Activated CD8-positive, alpha-beta T cell treated with anti-CD3 and anti-CD28 coated beads for 36 hours (primary cell): Measurements from ENCODE around the gene ZNF689. TPM values are rescaled to one million over a fixed set of nuclear protein-coding genes. Genes with fewer than 3 reads are reported as not detected.

Source experiments
- ATAC-seq: fragments of 200-7000 bp; cut with Tn5 transposase; one replicate; pipeline ENCODE4 v1.10.0; 2021; ENCODE audit warnings: mild to moderate bottlenecking, moderate library complexity
- CTCF ChIA-PET: fragments of 350-600 bp; sonication (Branson Sonifier 250); formaldehyde crosslinking; loops from one replicate; lab custom pipeline; 2021; ENCODE audit warnings: antibody characterized with exemption; lab: Charles Lee
- POLR2A ChIA-PET: fragments of 350-600 bp; sonication (Branson Sonifier 250); formaldehyde crosslinking; loops from one replicate; lab custom pipeline; 2021; ENCODE audit warnings: antibody characterized with exemption; lab: Charles Lee
- DNase-seq: peaks from one replicate; pipeline ENCODE4 v3.0.0-alpha.2; 2020
- H3K27ac Mint-ChIP-seq: one replicate; pipeline ENCODE4 v1.8.0; 2021; ENCODE audit warnings: mild to moderate bottlenecking, mixed read lengths
- H3K27me3 Mint-ChIP-seq: one replicate; pipeline ENCODE4 v1.8.0; 2021; ENCODE audit warnings: mixed read lengths
- H3K36me3 Mint-ChIP-seq: one replicate; pipeline ENCODE4 v1.8.0; 2021; ENCODE audit warnings: low read depth, mixed read lengths
- H3K4me1 Mint-ChIP-seq: one replicate; pipeline ENCODE4 v1.8.0; 2021; ENCODE audit warnings: low read depth, mixed read lengths
- H3K4me3 Mint-ChIP-seq: one replicate; pipeline ENCODE4 v1.8.0; 2021; ENCODE audit warnings: mild to moderate bottlenecking, moderate library complexity, mixed read lengths
- H3K9me3 Mint-ChIP-seq: one replicate; pipeline ENCODE4 v1.8.0; 2021; ENCODE audit warnings: mixed read lengths
- intact Hi-C: fragments of 100-400 bp; cut with micrococcal nuclease; formaldehyde crosslinking; loops from one replicate; pipeline ENCODE4 v1.10.0; 2022
- total RNA-seq, 2 experiments: library from RNA; stranded (reverse); gene quantifications; one replicate each; pipeline ENCODE4 v1.2.3, GENCODE V29; 2021
- TF ChIP-seq, protein P1 (sequence below): fragments of 200-600 bp; IDR thresholded peaks from one replicate; pipeline ENCODE4 v1.8.0; 2022; ENCODE audit warnings: antibody characterized with exemption, mild to moderate bottlenecking

ZNF689 gene
- total RNA-seq, 2 experiments from 2014 or later, result 9.8 to 11.3 TPM

DNA sequence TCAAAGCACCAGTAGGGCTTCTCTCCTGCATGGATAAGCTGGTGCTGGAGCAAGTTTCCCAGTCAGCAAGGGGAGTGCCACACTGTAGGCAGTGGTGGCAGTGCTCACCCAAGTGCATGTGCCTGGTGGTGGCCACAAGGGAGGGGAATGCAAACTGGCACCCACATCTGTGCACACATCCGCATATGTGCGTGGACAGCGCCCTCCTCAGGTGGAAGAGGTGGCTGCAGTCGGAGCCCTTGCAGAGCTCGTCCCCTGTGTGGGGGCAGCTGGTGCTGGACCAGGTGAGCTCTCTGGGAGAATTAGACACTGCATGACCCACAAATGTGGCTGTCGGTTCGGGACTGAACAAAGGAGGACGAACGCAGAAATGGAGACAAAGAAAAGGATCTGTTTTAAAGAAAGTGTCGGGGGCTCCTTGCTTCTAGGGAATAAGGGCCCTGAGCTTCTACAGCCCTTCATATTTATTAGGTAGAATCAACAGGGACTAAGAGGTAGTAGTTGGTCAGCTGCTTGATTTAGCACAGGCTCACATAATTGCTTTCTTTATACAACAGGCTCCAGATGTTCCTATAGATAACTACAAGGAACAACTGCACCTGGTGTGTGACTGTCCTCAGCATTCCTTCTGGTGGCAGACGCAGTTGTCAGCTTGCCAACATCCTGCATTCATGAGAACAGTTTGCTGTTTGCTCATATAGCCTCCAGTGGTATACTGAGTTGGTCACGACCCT lies 5.3 kb upstream of the ZNF689 start:
- peak; percentile 90 for ATAC-seq
- POLR2A ChIA-PET, result interaction anchor here (0.6 to 1.8 kb wide), 9 partner anchors 22 to 233 kb away, joined by 3 to 4 read pairs (median 3); partner anchors contain the start of genes DCTPP1, SEPTIN1 and ZNF785
- no peaks in the 10 kb centered on the region for H3K36me3 Mint-ChIP-seq
- intact Hi-C loops, result no loop called here
- H3K9me3 Mint-ChIP-seq, result no peaks in the 10 kb centered on the region
- H3K4me1 Mint-ChIP-seq, result peaks cover 1% of the 10 kb centered on the region
- TF ChIP-seq, protein P1, sequence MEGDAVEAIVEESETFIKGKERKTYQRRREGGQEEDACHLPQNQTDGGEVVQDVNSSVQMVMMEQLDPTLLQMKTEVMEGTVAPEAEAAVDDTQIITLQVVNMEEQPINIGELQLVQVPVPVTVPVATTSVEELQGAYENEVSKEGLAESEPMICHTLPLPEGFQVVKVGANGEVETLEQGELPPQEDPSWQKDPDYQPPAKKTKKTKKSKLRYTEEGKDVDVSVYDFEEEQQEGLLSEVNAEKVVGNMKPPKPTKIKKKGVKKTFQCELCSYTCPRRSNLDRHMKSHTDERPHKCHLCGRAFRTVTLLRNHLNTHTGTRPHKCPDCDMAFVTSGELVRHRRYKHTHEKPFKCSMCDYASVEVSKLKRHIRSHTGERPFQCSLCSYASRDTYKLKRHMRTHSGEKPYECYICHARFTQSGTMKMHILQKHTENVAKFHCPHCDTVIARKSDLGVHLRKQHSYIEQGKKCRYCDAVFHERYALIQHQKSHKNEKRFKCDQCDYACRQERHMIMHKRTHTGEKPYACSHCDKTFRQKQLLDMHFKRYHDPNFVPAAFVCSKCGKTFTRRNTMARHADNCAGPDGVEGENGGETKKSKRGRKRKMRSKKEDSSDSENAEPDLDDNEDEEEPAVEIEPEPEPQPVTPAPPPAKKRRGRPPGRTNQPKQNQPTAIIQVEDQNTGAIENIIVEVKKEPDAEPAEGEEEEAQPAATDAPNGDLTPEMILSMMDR, result peak; percentile 90
- DNase-seq, result peak; percentile 94
- H3K27me3 Mint-ChIP-seq, result no peaks in the 10 kb centered on the region
- no peak overlapping the region for H3K4me3 Mint-ChIP-seq
- H3K27ac Mint-ChIP-seq, result no peak overlapping the region
- CTCF ChIA-PET, result interaction anchor here (0.6 to 4.6 kb wide), 52 partner anchors 8 to 571 kb away, joined by 3 to 61 read pairs (median 4); partner anchors contain the start of genes DCTPP1, ITGAL, SEPTIN1 and ZNF747

DNA sequence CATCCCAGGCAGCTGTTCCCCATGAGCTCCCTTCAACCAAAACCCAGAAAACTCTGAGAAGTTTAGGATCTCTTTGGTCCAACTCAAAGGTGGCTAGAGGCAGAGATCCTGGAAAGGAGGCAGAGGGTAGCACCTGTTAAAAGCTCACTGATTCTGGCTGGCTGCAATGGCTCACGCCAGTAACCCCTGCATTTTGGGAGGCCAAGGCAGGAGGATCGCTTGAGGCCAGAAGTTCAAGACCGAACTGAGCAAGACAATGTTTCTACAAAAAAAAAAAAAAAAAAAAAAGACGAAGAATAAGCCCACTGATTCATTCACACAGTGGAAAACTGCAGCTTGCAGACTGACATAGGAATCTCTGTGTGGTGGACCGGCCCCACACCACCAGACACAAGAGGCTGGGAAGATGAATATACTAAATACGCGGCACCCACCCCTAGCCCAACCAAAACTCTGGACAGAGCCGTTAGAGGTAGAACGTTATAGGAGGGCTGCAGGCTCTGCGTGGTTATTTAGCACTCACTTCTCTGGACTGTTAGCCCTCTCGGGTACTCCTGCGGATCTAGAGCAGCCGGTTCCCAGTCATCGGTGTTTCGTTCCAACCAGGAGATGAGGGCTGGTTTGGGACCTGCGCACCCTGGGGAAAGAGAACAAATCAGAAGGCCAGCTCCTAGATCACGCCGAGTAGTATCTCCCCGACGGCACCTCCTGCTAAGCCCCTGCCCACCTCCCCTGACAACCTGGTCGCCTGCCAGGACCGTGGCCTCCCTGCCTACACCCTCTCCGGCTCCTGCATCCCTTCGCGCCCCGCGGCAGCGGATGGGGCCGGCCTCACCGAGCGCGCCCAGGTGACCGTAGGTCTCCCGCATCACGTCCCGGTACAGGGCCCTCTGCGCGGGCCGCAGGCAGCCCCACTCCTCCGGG lies 925 bp downstream of the ZNF689 start:
- peak overlapping the region; percentile 89 for H3K4me3 Mint-ChIP-seq
- ChIA-PET POLR2A (interaction anchor here (0.5 to 3.5 kb wide), 19 partner anchors 10 to 179 kb away, joined by 3 to 16 read pairs (median 5); partner anchors contain the start of genes DCTPP1, PRR14, ZNF747 and ZNF785), CTCF (interaction anchor here (0.9 to 3.7 kb wide), 11 partner anchors 10 to 192 kb away, joined by 3 to 29 read pairs (median 4); partner anchors contain the start of genes DCTPP1 and ZNF764)
- no peaks in the 10 kb centered on the region for H3K27me3 Mint-ChIP-seq
- TF ChIP-seq, protein P1, result no peak
- no peaks in the 10 kb centered on the region for H3K9me3 Mint-ChIP-seq
- peak overlapping the region; percentile 93 for H3K27ac Mint-ChIP-seq
- ATAC-seq (peak; percentile 50), DNase-seq (peak; percentile 52)
- H3K36me3 Mint-ChIP-seq, result peaks cover 23% of the 10 kb centered on the region
- intact Hi-C loops, result no loop called here
- H3K4me1 Mint-ChIP-seq, result peaks cover 15% of the 10 kb centered on the region

DNA sequence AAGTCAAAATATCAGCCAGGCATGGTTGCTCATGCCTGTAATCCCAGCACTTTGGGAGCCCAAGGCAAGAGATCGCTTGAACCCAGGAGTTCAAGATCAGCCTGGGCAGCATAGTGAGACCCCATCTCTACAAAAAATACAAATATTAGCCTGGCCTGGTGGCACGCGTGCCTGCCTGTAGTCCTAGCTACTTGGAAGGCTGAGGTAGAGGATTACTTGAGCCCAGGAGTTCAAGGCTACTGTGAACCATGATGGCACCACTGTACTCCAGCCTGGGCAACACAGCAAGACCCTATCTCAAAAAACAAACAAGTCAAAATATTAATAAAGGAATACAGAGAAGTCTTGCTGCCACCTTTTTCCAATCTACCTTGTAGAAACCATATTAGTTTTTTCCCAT lies 4.2 kb downstream of the ZNF689 start:
- ATAC-seq, result no peak
- no peak for DNase-seq
- no peak overlapping the region for H3K27ac Mint-ChIP-seq
- no peaks in the 10 kb centered on the region for H3K9me3 Mint-ChIP-seq
- ChIA-PET POLR2A (no interaction called here), CTCF (interaction anchor here (0.9 to 2.7 kb wide), 4 partner anchors 8 to 70 kb away, joined by 3 to 17 read pairs (median 8); no protein-coding TSS in a partner anchor)
- H3K36me3 Mint-ChIP-seq, result peaks cover 28% of the 10 kb centered on the region
- intact Hi-C loops, result no loop called here
- TF ChIP-seq, protein P1, result no peak
- no peaks in the 10 kb centered on the region for H3K27me3 Mint-ChIP-seq
- H3K4me3 Mint-ChIP-seq, result no peak overlapping the region
- peaks cover 15% of the 10 kb centered on the region for H3K4me1 Mint-ChIP-seq

DNA sequence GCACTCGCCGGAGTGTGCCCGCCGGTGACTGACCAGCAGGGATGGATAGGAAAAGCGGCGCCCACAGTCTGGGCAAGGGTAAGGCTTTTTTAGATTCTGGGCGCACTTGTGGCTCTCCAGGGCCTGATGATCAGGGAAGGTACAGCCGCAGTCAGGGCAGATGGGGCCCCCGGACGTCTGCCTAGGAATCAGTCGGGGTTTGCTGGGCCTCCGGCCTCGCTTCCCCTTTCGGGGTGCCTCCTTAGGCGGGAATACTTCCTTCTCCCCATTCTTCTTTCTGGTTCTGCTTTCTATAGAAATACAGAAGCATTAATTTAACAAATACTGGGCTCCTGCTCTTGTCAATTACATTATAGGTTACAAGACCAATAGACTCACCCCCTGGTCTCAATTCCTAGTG lies 5.0 kb downstream of the ZNF689 start:
- Mint-ChIP-seq H3K36me3 (peaks cover 28% of the 10 kb centered on the region), H3K4me3 (no peak overlapping the region), H3K27me3 (no peaks in the 10 kb centered on the region), H3K27ac (no peak overlapping the region), H3K9me3 (no peaks in the 10 kb centered on the region), H3K4me1 (peaks cover 12% of the 10 kb centered on the region)
- no peak for DNase-seq
- CTCF ChIA-PET, result interaction anchor here (1.9 to 2.7 kb wide), 3 partner anchors 8 to 175 kb away, joined by 5 to 17 read pairs (median 12); partner anchors contain the start of gene DCTPP1
- intact Hi-C loops, result no loop called here
- no peak for ATAC-seq
- TF ChIP-seq, protein P1, result no peak
- POLR2A ChIA-PET, result no interaction called here
